ENCODE results near the gene NETO2.

DNA sequence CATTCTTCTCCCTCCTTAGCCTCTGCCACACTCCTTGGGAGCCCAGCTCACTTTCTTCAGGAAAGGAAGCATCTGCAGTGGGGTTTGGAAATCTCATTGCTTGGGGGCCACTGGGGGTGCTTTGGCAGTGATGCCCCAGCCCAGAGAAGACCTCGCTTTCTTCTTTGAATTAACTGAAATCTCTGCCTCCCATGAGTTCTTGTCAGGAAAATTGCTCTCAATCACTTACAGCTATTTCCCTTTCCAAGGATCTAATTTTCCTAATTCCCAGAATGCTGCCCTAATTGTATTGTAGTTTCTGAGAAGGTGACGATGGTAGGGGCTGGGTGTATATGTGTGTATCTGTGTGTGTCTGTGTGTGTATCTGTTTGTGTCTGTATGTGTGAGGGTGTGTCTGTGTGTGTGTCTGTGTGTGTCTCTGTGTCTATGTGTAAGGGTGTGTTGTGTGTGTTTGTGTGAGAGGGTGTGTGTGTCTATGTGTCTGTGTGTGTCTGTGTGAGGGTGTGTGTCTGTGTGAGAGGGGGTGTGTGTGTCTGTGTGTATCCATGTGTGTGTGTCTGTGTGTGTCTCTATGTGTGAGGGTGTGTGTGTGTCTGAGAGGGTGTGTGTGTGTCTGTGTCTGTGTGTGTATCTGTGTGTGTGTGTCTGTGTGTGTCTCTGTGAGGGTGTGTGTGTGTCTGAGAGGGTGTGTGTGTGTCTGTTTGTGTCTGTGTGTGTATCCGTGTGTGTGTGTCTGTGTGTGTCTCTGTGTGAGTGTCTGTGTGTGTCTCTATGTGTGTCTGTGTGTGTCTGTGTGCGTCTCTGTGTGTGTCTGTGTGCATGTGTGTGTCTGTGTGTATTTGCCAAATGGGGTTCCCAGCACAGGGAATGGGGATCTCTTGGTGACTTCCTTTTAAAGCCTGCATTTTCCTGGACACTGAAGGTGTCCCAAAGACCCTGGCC is 86.8 kb downstream of the NETO2 start:
- no peak for TF ChIP-seq POLR2A (IDR thresholded peaks at IDR 0.05)
- no peak for TF ChIP-seq POLR2AphosphoS5 (IDR thresholded peaks at IDR 0.05)
- TF ChIP-seq, protein P1, sequence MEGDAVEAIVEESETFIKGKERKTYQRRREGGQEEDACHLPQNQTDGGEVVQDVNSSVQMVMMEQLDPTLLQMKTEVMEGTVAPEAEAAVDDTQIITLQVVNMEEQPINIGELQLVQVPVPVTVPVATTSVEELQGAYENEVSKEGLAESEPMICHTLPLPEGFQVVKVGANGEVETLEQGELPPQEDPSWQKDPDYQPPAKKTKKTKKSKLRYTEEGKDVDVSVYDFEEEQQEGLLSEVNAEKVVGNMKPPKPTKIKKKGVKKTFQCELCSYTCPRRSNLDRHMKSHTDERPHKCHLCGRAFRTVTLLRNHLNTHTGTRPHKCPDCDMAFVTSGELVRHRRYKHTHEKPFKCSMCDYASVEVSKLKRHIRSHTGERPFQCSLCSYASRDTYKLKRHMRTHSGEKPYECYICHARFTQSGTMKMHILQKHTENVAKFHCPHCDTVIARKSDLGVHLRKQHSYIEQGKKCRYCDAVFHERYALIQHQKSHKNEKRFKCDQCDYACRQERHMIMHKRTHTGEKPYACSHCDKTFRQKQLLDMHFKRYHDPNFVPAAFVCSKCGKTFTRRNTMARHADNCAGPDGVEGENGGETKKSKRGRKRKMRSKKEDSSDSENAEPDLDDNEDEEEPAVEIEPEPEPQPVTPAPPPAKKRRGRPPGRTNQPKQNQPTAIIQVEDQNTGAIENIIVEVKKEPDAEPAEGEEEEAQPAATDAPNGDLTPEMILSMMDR (IDR thresholded peaks at IDR 0.05 in 8 of 11, conservative IDR thresholded peaks at IDR 0.05 in 3 of 11): no peak
